Measurements from ENCODE around the gene KCNH2.

KCNH2 gene

GRCh38 chr7:150928541-150928940 lies 49.6 kb downstream of the KCNH2 start:
- DNase-seq (ENCODE audit: low read depth) = no peak
- no peak overlapping the region for H3K4me3 ChIP-seq (ENCODE audit: low read depth, low read length)
- TF ChIP-seq CTCF (IDR thresholded peaks at IDR 0.05; ENCODE audit: insufficient read depth, low read depth, low read length, missing control alignments) = no peak

GRCh38 chr7:150927956-150928344 lies 50.2 kb downstream of the KCNH2 start:
- DNase-seq (ENCODE audit: low read depth) = no peak
- TF ChIP-seq CTCF (IDR thresholded peaks at IDR 0.05; ENCODE audit: insufficient read depth, low read depth, low read length, missing control alignments) = no peak

GRCh38 chr7:150927157-150927955 lies 50.8 kb downstream of the KCNH2 start:
- no peak for TF ChIP-seq CTCF (IDR thresholded peaks at IDR 0.05; ENCODE audit: insufficient read depth, low read depth, low read length, missing control alignments)
- DNase-seq (ENCODE audit: low read depth) = no peak
- no peak overlapping the region for H3K4me3 ChIP-seq (ENCODE audit: low read depth, low read length)

More at GRCh38 chr7:150927956-150928344, 50.2 kb downstream of the KCNH2 start:
- H3K4me3 ChIP-seq (ENCODE audit: low read depth, low read length) = no peak overlapping the region

- no peak for DNase-seq (ENCODE audit: low read depth)
- no peak overlapping the region for H3K4me3 ChIP-seq (ENCODE audit: low read depth, low read length)
- no peak for TF ChIP-seq CTCF (IDR thresholded peaks at IDR 0.05; ENCODE audit: insufficient read depth, low read depth, low read length, missing control alignments)
Observed at GRCh38 chr7:150926066-150926465, 52.1 kb downstream of the KCNH2 start.

GRCh38 chr7:150924369-150924781 lies 53.7 kb downstream of the KCNH2 start:
- no peak for DNase-seq (ENCODE audit: low read depth)
- TF ChIP-seq CTCF (IDR thresholded peaks at IDR 0.05; ENCODE audit: insufficient read depth, low read depth, low read length, missing control alignments) = no peak
- no peak overlapping the region for H3K4me3 ChIP-seq (ENCODE audit: low read depth, low read length)

GRCh38 chr7:150923802-150924201 lies 54.3 kb downstream of the KCNH2 start:
- H3K4me3 ChIP-seq (ENCODE audit: low read depth, low read length) = no peak overlapping the region
- no peak for DNase-seq (ENCODE audit: low read depth)
- no peak for TF ChIP-seq CTCF (IDR thresholded peaks at IDR 0.05; ENCODE audit: insufficient read depth, low read depth, low read length, missing control alignments)

- DNase-seq (ENCODE audit: low read depth) = no peak
- no peak for TF ChIP-seq CTCF (IDR thresholded peaks at IDR 0.05; ENCODE audit: insufficient read depth, low read depth, low read length, missing control alignments)
Observed at GRCh38 chr7:150923196-150923595, 54.9 kb downstream of the KCNH2 start.

More at GRCh38 chr7:150923196-150923595, 54.9 kb downstream of the KCNH2 start:
- H3K4me3 ChIP-seq (ENCODE audit: low read depth, low read length) = no peak overlapping the region

Data from GM12865 (cell line).